ENCODE results near the gene SAMHD1. TPM values are rescaled to one million over a fixed set of nuclear protein-coding genes. Genes with fewer than 3 reads are reported as not detected.
"Not testable (repeated sequence)": the region's sequence is repeated elsewhere in the genome, so short reads cannot be mapped to it uniquely, and the experiment has no call there.

SAMHD1 gene
- total and polyA plus RNA-seq, 2 donors (not counting 3 experiments of a cell fraction or from before 2014, with no cell fraction given): 13.7 to 27.5 TPM

- intact Hi-C loops (cut with micrococcal nuclease) (no loop called here), dilution Hi-C loops (cut with MboI; ENCODE audit: extremely low pct_ligation_motif_present, low sequenced_read_pairs) (no loop called here)
- Histone ChIP-seq H3K4me1 (ENCODE audit: control insufficient read depth, extremely low read depth, insufficient read depth, low read length) (no peaks in the 10 kb centered on the region), H3K4me3 (replicated peaks in 1 of 3; ENCODE audit: insufficient read depth in 1 of 3, low read depth in 1 of 3, low read length in 3 of 3) (no peak within 1 kb of the TSS), H3K9me3 (replicated peaks; ENCODE audit: control insufficient read depth, insufficient read depth, low read length) (no peaks in the 10 kb centered on the region), H3K27me3 (ENCODE audit: control insufficient read depth in 2 of 2, insufficient read depth in 2 of 2, low read length in 2 of 2) (no peaks in the 10 kb centered on the region), H3K9ac (replicated peaks; ENCODE audit: extremely low read depth, insufficient read depth, low read length) (no peak within 1 kb of the TSS), H3K9me1 (replicated peaks; ENCODE audit: control insufficient read depth, extremely low read depth, insufficient read depth, low read length) (no peaks in the 10 kb centered on the region), H2AFZ (ENCODE audit: low read depth, low read length) (no peak within 1 kb of the TSS), H4K20me1 (replicated peaks; ENCODE audit: control insufficient read depth, extremely low read depth, insufficient read depth, low read length) (no peaks in the 10 kb centered on the region), H3K79me2 (ENCODE audit: control insufficient read depth, insufficient read depth, low read length) (no peaks in the 10 kb centered on the region), H3K36me3 (ENCODE audit: control insufficient read depth in 2 of 2, extremely low read depth in 1 of 2, insufficient read depth in 2 of 2, low read length in 2 of 2) (no peaks in the 10 kb centered on the region), H3K4me2 (ENCODE audit: insufficient read depth, low read length) (no peak within 1 kb of the TSS), H3K27ac (ENCODE audit: insufficient read depth, low read depth, low read length) (no peak within 1 kb of the TSS)
- TF ChIP-seq MAX (IDR thresholded peaks at IDR 0.05; ENCODE audit: insufficient read depth, insufficient read length) (no peak), GATA2 (IDR thresholded peaks at IDR 0.05; ENCODE audit: insufficient read depth, insufficient read length, low read depth, low read length) (no peak), FOS (IDR thresholded peaks at IDR 0.05; ENCODE audit: borderline replicate concordance, insufficient read depth, low read length) (no peak), MYC (IDR thresholded peaks at IDR 0.05; ENCODE audit: low read depth, low read length) (no peak), CTCF (IDR thresholded peaks at IDR 0.05; ENCODE audit: extremely low read depth in 1 of 2, insufficient read depth in 1 of 2, low read depth in 1 of 2, low read length in 2 of 2) (no peak), POLR2A (IDR thresholded peaks at IDR 0.05; ENCODE audit: low read depth, low read length) (no peak)
- POLR2A ChIA-PET: interaction anchor here (0.7 kb wide), 1 partner anchor 8 kb away, joined by 9 read pairs; no protein-coding TSS in a partner anchor
- FAIRE-seq (no peak), DNase-seq (ENCODE audit: low read depth, low spot score) (no peak)
- BruUV-seq (replicated peaks): no TSS peak
- CTCF ChIA-PET: no interaction called here
Observed at GRCh38 chr20:36875702-36876472, 75.6 kb downstream of the SAMHD1 start, which contains the start of gene TLDC2. Gene TLDC2, plus strand, starts transcription at chr20:36876138. Its CDS starts 37 bp downstream, at chr20:36876175.

- H3K9me3 ChIP-seq (replicated peaks; ENCODE audit: control insufficient read depth, insufficient read depth, low read length); H3K4me3 ChIP-seq (replicated peaks in 1 of 3; ENCODE audit: insufficient read depth in 1 of 3, low read depth in 1 of 3, low read length in 3 of 3); H3K36me3 ChIP-seq (ENCODE audit: control insufficient read depth in 2 of 2, extremely low read depth in 1 of 2, insufficient read depth in 2 of 2, low read length in 2 of 2); FAIRE-seq; BruUV-seq (replicated peaks); H3K4me2 ChIP-seq (ENCODE audit: insufficient read depth, low read length); H2AFZ ChIP-seq (ENCODE audit: low read depth, low read length); H3K79me2 ChIP-seq (ENCODE audit: control insufficient read depth, insufficient read depth, low read length); DNase-seq (ENCODE audit: low read depth, low spot score); dilution Hi-C loops (cut with MboI; ENCODE audit: extremely low pct_ligation_motif_present, low sequenced_read_pairs); H4K20me1 ChIP-seq (replicated peaks; ENCODE audit: control insufficient read depth, extremely low read depth, insufficient read depth, low read length); H3K27me3 ChIP-seq (ENCODE audit: control insufficient read depth in 2 of 2, insufficient read depth in 2 of 2, low read length in 2 of 2); H3K9ac ChIP-seq (replicated peaks; ENCODE audit: extremely low read depth, insufficient read depth, low read length); H3K27ac ChIP-seq (ENCODE audit: insufficient read depth, low read depth, low read length); H3K4me1 ChIP-seq (ENCODE audit: control insufficient read depth, extremely low read depth, insufficient read depth, low read length); intact Hi-C loops (cut with micrococcal nuclease); H3K9me1 ChIP-seq (replicated peaks; ENCODE audit: control insufficient read depth, extremely low read depth, insufficient read depth, low read length): not testable (repeated sequence)
- POLR2A ChIA-PET: interaction anchor here (0.7 kb wide), 1 partner anchor 9 kb away, joined by 9 read pairs; no protein-coding TSS in a partner anchor
- CTCF ChIA-PET: interaction anchor here (1.0 kb wide), 1 partner anchor 8 kb away, joined by 3 read pairs; no protein-coding TSS in a partner anchor
Observed at GRCh38 chr20:36875093-36875492, 76.4 kb downstream of the SAMHD1 start.
